SK-N-SH treated with all-trans-retinoic acid at 6 μM for 48 hours (cell line): ENCODE results near the gene RNASEH2C.

Experiments used
- ARNTL ChIP-seq: fragments of 450-650 bp; formaldehyde crosslinking; IDR thresholded peaks from 2 replicates; pipeline ENCODE4 v1.5.0; 2020; ENCODE audit warnings: low read depth, mild to moderate bottlenecking, moderate library complexity, borderline replicate concordance
- BACH2 ChIP-seq: fragments of 250-450 bp; sonication (Bioruptor Pico); IDR thresholded peaks from 2 replicates; pipeline ENCODE4 v1.9.0; 2021; ENCODE audit warnings: mild to moderate bottlenecking, borderline replicate concordance
- CSDC2 ChIP-seq: fragments of 250-450 bp; sonication (Bioruptor Pico); IDR thresholded peaks from 2 replicates; pipeline ENCODE4 v1.5.0; 2020; ENCODE audit warnings: mild to moderate bottlenecking, moderate library complexity
- ISL1 ChIP-seq: fragments of 250-450 bp; sonication (Bioruptor Pico); IDR thresholded peaks from 2 replicates; pipeline ENCODE4 v2.1.2; 2022; ENCODE audit warnings: mild to moderate bottlenecking, moderate library complexity
- OSR1 ChIP-seq: fragments of 250-450 bp; sonication (Bioruptor Pico); IDR thresholded peaks from 2 replicates; pipeline ENCODE4 v1.8.0; 2022; ENCODE audit warnings: moderate library complexity, mild to moderate bottlenecking, inconsistent platforms
- PPARA ChIP-seq: fragments of 250-450 bp; sonication (Bioruptor Pico); IDR thresholded peaks from 2 replicates; pipeline ENCODE4 v1.5.0; 2020; ENCODE audit warnings: mild to moderate bottlenecking, borderline replicate concordance
- TOX ChIP-seq: fragments of 250-450 bp; sonication (Bioruptor Pico); IDR thresholded peaks from 2 replicates; pipeline ENCODE4 v1.8.0; 2021; ENCODE audit warnings: mild to moderate bottlenecking, moderate library complexity, borderline replicate concordance
- ZC3H10 ChIP-seq: fragments of 250-450 bp; sonication (Bioruptor Pico); IDR thresholded peaks from 2 replicates; pipeline ENCODE4 v1.5.1; 2021; ENCODE audit warnings: mild to moderate bottlenecking, moderate library complexity
- ZFP3 ChIP-seq: fragments of 250-450 bp; sonication (Bioruptor Pico); IDR thresholded peaks from 2 replicates; pipeline ENCODE4 v1.5.0; 2020; ENCODE audit warnings: mild to moderate bottlenecking, moderate library complexity
- ZNF70 ChIP-seq: fragments of 450-650 bp; formaldehyde crosslinking; IDR thresholded peaks from 2 replicates; pipeline ENCODE4 v1.5.0; 2020; ENCODE audit warnings: mild to moderate bottlenecking, moderate library complexity
- TF ChIP-seq, protein P1 (sequence below): fragments of 250-450 bp; sonication (Bioruptor Pico); IDR thresholded peaks from 2 replicates; pipeline ENCODE4 v1.5.1; 2021; ENCODE audit warnings: mild to moderate bottlenecking, moderate library complexity
- TF ChIP-seq, protein P2 (sequence below): fragments of 250-450 bp; sonication (Bioruptor Pico); IDR thresholded peaks from 2 replicates; pipeline ENCODE4 v1.8.0; 2020; ENCODE audit warnings: mild to moderate bottlenecking, moderate library complexity, borderline replicate concordance
- TF ChIP-seq, protein P3 (sequence below): fragments of 250-450 bp; sonication (Bioruptor Pico); IDR thresholded peaks from 2 replicates; pipeline ENCODE4 v1.8.0; 2021; ENCODE audit warnings: low read depth, mild to moderate bottlenecking, moderate library complexity, borderline replicate concordance
- TF ChIP-seq, protein P4 (sequence below): fragments of 250-450 bp; sonication (Bioruptor Pico); IDR thresholded peaks from 2 replicates; pipeline ENCODE4 v1.5.0; 2020; ENCODE audit warnings: mild to moderate bottlenecking, moderate library complexity

DNA sequence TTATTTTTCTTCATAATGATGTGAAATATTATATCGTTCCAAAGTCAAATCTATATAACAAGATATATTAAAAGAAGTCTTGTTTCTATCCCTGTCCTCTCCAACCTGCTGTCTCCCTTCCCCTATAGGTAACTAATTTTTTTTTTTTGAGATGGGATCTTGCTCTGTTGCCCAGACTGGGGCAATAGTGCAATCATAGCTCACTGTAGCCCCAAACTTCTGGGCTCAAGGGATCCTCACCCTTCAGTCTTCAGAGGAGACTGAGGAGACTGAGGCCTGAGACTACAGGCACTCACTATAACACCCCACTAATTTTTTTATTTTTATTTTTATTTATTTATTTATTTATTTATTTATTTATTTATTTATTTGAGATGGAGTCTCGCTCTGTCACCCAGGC, 47.6 kb downstream of the RNASEH2C start:
- TF ChIP-seq, protein P1, sequence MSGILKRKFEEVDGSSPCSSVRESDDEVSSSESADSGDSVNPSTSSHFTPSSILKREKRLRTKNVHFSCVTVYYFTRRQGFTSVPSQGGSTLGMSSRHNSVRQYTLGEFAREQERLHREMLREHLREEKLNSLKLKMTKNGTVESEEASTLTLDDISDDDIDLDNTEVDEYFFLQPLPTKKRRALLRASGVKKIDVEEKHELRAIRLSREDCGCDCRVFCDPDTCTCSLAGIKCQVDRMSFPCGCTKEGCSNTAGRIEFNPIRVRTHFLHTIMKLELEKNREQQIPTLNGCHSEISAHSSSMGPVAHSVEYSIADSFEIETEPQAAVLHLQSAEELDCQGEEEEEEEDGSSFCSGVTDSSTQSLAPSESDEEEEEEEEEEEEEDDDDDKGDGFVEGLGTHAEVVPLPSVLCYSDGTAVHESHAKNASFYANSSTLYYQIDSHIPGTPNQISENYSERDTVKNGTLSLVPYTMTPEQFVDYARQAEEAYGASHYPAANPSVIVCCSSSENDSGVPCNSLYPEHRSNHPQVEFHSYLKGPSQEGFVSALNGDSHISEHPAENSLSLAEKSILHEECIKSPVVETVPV (CRISPR knock-in tag): no peak
- TF ChIP-seq OSR1: no peak
- TF ChIP-seq, protein P2, sequence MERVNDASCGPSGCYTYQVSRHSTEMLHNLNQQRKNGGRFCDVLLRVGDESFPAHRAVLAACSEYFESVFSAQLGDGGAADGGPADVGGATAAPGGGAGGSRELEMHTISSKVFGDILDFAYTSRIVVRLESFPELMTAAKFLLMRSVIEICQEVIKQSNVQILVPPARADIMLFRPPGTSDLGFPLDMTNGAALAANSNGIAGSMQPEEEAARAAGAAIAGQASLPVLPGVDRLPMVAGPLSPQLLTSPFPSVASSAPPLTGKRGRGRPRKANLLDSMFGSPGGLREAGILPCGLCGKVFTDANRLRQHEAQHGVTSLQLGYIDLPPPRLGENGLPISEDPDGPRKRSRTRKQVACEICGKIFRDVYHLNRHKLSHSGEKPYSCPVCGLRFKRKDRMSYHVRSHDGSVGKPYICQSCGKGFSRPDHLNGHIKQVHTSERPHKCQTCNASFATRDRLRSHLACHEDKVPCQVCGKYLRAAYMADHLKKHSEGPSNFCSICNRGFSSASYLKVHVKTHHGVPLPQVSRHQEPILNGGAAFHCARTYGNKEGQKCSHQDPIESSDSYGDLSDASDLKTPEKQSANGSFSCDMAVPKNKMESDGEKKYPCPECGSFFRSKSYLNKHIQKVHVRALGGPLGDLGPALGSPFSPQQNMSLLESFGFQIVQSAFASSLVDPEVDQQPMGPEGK (CRISPR knock-in tag): no peak
- TF ChIP-seq, protein P3, sequence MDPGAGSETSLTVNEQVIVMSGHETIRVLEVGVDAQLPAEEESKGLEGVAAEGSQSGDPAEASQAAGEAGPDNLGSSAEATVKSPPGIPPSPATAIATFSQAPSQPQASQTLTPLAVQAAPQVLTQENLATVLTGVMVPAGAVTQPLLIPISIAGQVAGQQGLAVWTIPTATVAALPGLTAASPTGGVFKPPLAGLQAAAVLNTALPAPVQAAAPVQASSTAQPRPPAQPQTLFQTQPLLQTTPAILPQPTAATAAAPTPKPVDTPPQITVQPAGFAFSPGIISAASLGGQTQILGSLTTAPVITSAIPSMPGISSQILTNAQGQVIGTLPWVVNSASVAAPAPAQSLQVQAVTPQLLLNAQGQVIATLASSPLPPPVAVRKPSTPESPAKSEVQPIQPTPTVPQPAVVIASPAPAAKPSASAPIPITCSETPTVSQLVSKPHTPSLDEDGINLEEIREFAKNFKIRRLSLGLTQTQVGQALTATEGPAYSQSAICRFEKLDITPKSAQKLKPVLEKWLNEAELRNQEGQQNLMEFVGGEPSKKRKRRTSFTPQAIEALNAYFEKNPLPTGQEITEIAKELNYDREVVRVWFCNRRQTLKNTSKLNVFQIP: no peak
- TF ChIP-seq, protein P4, sequence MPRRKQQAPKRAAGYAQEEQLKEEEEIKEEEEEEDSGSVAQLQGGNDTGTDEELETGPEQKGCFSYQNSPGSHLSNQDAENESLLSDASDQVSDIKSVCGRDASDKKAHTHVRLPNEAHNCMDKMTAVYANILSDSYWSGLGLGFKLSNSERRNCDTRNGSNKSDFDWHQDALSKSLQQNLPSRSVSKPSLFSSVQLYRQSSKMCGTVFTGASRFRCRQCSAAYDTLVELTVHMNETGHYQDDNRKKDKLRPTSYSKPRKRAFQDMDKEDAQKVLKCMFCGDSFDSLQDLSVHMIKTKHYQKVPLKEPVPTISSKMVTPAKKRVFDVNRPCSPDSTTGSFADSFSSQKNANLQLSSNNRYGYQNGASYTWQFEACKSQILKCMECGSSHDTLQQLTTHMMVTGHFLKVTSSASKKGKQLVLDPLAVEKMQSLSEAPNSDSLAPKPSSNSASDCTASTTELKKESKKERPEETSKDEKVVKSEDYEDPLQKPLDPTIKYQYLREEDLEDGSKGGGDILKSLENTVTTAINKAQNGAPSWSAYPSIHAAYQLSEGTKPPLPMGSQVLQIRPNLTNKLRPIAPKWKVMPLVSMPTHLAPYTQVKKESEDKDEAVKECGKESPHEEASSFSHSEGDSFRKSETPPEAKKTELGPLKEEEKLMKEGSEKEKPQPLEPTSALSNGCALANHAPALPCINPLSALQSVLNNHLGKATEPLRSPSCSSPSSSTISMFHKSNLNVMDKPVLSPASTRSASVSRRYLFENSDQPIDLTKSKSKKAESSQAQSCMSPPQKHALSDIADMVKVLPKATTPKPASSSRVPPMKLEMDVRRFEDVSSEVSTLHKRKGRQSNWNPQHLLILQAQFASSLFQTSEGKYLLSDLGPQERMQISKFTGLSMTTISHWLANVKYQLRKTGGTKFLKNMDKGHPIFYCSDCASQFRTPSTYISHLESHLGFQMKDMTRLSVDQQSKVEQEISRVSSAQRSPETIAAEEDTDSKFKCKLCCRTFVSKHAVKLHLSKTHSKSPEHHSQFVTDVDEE (CRISPR knock-in tag): no peak
- TF ChIP-seq ISL1 (CRISPR knock-in tag): no peak
- TF ChIP-seq PPARA: no peak
- TF ChIP-seq ZNF70: no peak
- TF ChIP-seq BACH2 (CRISPR knock-in tag): no peak
- TF ChIP-seq ARNTL (CRISPR knock-in tag): no peak
- no peak for TF ChIP-seq CSDC2 (CRISPR knock-in tag)
- TF ChIP-seq ZFP3 (CRISPR knock-in tag): no peak
- TF ChIP-seq TOX (CRISPR knock-in tag): no peak
- no peak for TF ChIP-seq ZC3H10 (CRISPR knock-in tag)
